C4-2B (cell line): ENCODE data around the gene CEP164.

Experiments used
- H3K27ac ChIP-seq: fragments of 450-650 bp; 2 replicates; pipeline ENCODE4 v1.5.1; 2017
- CTCF ChIP-seq: fragments of 450-650 bp; conservative IDR thresholded peaks from 2 replicates; pipeline ENCODE4 v1.5.1; 2017; ENCODE audit warnings: mild to moderate bottlenecking
- ZFX ChIP-seq: fragments of 450-650 bp; IDR thresholded peaks from 2 replicates; pipeline ENCODE4 v1.6.1; 2017

The CEP164 gene

GRCh38 chr11:117316197-117316961 is 11.3 kb upstream of the CEP164 start, which contains the start of gene BACE1:
Gene BACE1 (minus strand): TSS chr11:117316256. CDS start chr11:117315795, 461 bp downstream.
- H3K27ac ChIP-seq: peak within 1 kb of the TSS; percentile 35
- no peak for TF ChIP-seq ZFX
- no peak for TF ChIP-seq CTCF

GRCh38 chr11:117318738-117319137 is 8.9 kb upstream of the CEP164 start:
- H3K27ac ChIP-seq: no peak overlapping the region
- TF ChIP-seq ZFX (no peak), CTCF (no peak)

GRCh38 chr11:117319214-117319840 is 8.3 kb upstream of the CEP164 start:
- TF ChIP-seq CTCF (no peak), ZFX (no peak)

GRCh38 chr11:117327255-117327566 is 443 bp upstream of the CEP164 start:
- peak overlapping the region; percentile 74 for H3K27ac ChIP-seq

More at GRCh38 chr11:117319214-117319840, 8.3 kb upstream of the CEP164 start:
- no peak overlapping the region for H3K27ac ChIP-seq

GRCh38 chr11:117328375-117329010 is 839 bp downstream of the CEP164 start:
- TF ChIP-seq ZFX (no peak), CTCF (no peak)
- peak overlapping the region; percentile 74 for H3K27ac ChIP-seq

GRCh38 chr11:117332843-117333242 is 5.2 kb downstream of the CEP164 start:
- no peak for TF ChIP-seq ZFX
- TF ChIP-seq CTCF: no peak
- no peak overlapping the region for H3K27ac ChIP-seq

GRCh38 chr11:117333917-117334316 is 6.3 kb downstream of the CEP164 start:
- no peak overlapping the region for H3K27ac ChIP-seq
- no peak for TF ChIP-seq ZFX
- no peak for TF ChIP-seq CTCF
